ENCODE data around the gene DLAT.

- no peak for TF ChIP-seq CTCF (IDR thresholded peaks at IDR 0.05)
- TF ChIP-seq EZH2 (IDR thresholded peaks at IDR 0.05), result no peak
Measured at GRCh38 chr11:111978028-111978771, 47.0 kb upstream of the DLAT start.
